Fibroblast of the aortic adventitia (primary cell): Measurements from ENCODE around the gene LHFPL2. TPM values are rescaled to one million over a fixed set of nuclear protein-coding genes. Genes with fewer than 3 reads are reported as not detected.

Experiments
- DNase-seq: peaks from one replicate; pipeline ENCODE4 v3.0.0-alpha.2; 2010; ENCODE audit warnings: low read depth
- H3K4me3 ChIP-seq: 2 replicates; pipeline ENCODE4 v1.5.1; 2011; ENCODE audit warnings: low read depth, mild to moderate bottlenecking, control low read depth, low read length, moderate library complexity
- total RNA-seq: library from RNA; depleted of rRNA; stranded (reverse); fragments of >200 nt; gene quantifications from 2 replicates; pipeline ENCODE4 v1.2.3, GENCODE V29; 2012; ENCODE audit warnings: low replicate concordance
- TF ChIP-seq, protein P1 (sequence below): IDR thresholded peaks from 2 replicates; pipeline ENCODE4 v1.5.1; 2011; ENCODE audit warnings: mild to moderate bottlenecking, low read length, control low read depth, inconsistent platforms; ENCODE audit not compliant: insufficient read depth

The LHFPL2 gene
- total RNA-seq, 1 donor, result 81.2 TPM

DNA sequence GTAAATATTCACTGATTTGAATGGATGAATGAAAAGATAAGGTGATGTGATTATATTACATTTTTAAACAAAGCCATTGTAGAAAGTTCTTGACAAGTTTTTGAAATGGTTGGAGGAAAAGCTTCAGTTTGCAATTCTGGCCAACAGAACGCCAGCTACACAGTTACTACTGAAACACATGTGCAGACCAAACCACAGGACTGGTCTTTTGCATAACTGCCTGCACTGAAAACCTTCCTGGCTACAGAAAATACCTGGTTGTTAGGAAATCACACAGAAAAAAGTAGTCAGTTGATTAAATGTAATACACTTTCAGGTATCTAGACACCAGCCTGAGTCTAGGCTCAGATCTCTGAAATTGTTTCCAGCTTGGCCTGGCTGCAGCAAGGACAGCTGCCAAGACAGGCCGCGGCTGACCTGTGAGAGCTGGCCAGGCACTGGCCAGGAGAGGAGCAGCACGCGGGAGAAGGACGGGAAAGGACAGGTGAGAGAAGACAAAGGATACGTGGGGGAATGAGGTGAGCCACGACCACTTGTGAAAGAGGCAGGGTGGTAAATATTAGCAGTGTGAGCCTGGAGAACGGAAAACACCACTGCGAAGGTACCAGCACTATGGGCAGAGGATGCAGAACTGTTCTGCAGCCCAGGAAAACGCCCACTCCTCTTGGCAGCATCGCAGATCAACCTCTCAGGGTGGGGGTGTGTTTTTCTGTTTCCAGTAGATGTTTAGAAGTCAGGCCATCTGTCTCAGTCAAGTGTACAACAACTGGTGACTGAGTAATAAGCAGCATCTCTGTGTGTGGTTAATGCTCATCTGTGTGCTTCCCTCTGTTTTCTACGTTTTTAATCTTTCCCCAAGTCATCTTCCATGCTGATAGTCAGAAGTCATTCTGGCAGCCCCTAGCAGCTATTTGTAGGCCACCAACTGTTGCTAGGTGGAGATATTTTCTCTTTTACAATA is 150.7 kb downstream of the LHFPL2 start:
- DNase-seq, result peak; percentile 23
- TF ChIP-seq, protein P1, sequence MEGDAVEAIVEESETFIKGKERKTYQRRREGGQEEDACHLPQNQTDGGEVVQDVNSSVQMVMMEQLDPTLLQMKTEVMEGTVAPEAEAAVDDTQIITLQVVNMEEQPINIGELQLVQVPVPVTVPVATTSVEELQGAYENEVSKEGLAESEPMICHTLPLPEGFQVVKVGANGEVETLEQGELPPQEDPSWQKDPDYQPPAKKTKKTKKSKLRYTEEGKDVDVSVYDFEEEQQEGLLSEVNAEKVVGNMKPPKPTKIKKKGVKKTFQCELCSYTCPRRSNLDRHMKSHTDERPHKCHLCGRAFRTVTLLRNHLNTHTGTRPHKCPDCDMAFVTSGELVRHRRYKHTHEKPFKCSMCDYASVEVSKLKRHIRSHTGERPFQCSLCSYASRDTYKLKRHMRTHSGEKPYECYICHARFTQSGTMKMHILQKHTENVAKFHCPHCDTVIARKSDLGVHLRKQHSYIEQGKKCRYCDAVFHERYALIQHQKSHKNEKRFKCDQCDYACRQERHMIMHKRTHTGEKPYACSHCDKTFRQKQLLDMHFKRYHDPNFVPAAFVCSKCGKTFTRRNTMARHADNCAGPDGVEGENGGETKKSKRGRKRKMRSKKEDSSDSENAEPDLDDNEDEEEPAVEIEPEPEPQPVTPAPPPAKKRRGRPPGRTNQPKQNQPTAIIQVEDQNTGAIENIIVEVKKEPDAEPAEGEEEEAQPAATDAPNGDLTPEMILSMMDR, result no peak
- no peak overlapping the region for H3K4me3 ChIP-seq

DNA sequence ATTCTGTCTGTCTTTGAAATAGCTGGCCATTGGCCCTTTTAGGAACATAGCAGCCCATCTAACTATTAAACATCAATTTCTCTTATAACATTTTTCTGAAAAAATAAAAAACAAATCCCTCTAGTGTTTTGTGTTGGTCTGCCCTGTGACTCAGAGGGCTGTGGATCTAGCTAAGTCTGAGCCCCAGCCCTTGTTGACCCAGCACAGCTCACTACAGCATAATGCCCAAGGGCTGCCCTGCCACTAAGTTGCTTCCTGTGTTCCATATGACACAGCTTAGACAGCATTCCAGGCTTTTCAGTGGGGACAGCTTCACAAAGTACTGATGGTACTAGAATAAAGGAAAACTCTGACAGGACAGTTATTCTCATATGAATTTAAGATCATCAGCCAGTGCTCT is 152.2 kb downstream of the LHFPL2 start:
- TF ChIP-seq, protein P1, result no peak
- peak; percentile 37 for DNase-seq
- no peak overlapping the region for H3K4me3 ChIP-seq

DNA sequence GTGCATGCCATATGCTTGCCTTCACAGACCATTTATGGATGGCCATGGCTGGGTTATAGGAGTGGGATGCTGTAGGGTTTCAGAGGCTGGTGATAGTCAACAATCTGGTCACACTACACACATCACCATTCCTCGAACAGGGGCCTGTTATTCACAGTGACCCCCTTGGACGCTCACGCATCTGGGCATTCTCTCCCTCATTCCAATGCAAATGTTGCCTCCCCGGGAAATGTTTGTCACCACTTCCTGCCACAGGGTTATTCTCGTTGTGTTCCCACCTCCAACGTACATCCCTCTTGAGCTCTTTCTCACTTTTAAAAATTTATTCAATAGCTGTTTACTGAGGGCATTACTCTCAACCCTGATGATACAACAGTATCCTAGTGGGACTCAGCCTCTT is 152.8 kb downstream of the LHFPL2 start:
- H3K4me3 ChIP-seq, result no peak overlapping the region
- DNase-seq, result no peak
- TF ChIP-seq, protein P1, result no peak

DNA sequence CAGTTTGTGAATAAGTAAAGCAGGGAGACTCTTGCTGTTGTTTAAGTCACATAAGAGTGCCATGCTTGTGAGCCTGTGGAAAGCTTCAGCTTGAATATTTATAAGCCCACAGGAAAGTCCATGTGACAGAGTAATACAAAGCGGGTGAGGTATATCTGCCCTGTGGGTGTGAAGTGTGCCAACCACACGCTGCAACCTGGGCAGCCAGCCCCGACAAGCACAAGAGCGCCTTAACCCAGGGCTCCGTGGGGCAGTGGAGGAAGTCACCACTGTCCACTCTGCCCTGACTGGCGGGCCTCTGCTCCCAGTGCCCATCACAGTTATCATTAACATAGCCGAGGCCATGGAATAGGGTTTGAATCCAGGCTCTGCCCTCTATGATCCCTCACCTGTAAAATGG is 155.9 kb downstream of the LHFPL2 start:
- TF ChIP-seq, protein P1, result no peak
- DNase-seq, result no peak
- H3K4me3 ChIP-seq, result no peak overlapping the region

DNA sequence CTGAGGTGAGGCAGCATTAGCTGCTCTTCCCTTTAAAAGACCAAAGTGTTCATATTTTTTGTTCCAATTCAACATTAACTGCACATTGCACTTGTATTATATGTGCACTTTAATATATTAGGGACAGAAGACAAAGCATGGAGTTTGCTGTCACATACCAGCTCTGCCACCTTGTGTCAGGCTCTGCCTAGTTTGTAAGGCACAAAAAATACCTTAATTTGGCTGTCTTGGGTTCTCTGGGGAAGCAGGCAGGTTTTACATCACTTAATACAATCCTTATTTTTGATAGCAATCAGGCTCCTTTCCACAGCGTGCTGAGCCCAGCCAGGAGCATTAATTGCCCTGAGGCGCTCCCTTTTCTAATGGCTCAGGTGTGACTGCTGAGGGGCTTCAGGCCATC is 156.3 kb downstream of the LHFPL2 start:
- TF ChIP-seq, protein P1, result no peak
- no peak for DNase-seq
- no peak overlapping the region for H3K4me3 ChIP-seq

DNA sequence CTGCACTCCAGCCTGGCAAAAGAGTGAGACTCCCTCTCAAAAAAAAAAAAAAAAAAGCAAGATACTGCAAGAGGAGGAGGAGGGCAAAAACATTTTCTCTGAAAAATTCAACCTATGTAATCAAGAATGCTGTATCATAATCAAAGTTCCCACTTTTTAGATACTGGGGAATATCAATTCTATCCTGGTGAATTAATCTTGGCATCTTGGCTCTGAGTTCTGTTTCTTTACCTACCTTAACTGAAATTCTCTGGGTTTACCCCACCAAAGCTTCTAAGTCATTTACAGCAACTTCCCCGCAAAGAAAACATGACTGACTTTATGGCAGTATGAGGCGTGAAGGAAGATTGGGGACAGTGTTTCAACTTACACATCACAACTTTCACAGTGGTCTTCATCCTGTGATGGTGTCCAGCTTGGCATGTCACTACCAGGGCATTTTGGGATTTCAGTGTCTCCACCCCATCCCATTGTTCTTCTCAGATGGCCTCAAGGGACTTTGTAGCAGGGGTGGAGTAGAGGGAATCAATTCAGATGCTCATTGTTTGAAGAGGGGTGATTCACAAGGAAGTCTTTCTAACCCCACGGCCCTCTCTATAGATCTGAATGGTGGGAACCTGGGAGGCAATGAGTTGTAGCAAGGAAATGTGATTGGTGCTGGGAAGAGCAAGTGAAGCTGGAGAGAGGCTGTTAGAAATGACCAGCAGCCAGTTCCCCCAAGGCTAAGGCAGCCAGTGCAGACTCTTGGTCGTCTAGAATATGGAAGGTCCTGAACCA is 157.7 kb downstream of the LHFPL2 start:
- TF ChIP-seq, protein P1, result no peak
- H3K4me3 ChIP-seq, result no peak overlapping the region
- DNase-seq, result peak; percentile 45
